ENCODE measurements around the gene CIPC.

DNA sequence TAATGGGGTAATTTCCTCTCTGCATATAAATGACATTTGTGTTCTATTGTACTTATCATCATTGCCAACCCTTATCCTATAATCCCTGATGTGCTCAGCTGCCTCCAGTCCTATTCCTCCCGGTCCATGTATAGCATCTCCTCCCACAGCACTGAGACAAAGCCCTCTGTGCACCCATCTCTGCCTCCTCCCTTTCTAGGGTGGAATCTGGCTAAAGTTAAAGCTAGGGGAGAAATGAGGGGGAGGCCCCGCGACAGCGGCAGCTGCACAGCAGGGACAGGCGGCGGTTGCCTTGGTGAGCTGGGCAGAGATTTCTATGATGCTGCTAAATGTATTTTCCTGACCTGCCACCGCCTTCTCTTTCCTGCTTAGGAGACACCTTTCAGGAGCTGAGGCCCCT lies 56.4 kb downstream of the CIPC start:
- no peak for TF ChIP-seq POLR2A (IDR thresholded peaks at IDR 0.05)
- TF ChIP-seq, protein P1, sequence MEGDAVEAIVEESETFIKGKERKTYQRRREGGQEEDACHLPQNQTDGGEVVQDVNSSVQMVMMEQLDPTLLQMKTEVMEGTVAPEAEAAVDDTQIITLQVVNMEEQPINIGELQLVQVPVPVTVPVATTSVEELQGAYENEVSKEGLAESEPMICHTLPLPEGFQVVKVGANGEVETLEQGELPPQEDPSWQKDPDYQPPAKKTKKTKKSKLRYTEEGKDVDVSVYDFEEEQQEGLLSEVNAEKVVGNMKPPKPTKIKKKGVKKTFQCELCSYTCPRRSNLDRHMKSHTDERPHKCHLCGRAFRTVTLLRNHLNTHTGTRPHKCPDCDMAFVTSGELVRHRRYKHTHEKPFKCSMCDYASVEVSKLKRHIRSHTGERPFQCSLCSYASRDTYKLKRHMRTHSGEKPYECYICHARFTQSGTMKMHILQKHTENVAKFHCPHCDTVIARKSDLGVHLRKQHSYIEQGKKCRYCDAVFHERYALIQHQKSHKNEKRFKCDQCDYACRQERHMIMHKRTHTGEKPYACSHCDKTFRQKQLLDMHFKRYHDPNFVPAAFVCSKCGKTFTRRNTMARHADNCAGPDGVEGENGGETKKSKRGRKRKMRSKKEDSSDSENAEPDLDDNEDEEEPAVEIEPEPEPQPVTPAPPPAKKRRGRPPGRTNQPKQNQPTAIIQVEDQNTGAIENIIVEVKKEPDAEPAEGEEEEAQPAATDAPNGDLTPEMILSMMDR (IDR thresholded peaks at IDR 0.05) = no peak
